Astrocyte (in vitro differentiated cells and primary cell): ENCODE measurements around the gene F8.

ENCODE experiments used
- CTCF ChIP-seq: IDR thresholded peaks from 2 replicates; pipeline ENCODE4 v1.5.1; 2011; ENCODE audit warnings: low read depth, mild to moderate bottlenecking, inconsistent platforms, low read length, moderate library complexity; ENCODE audit not compliant: insufficient read depth
- EZH2 ChIP-seq: IDR thresholded peaks from 2 replicates; pipeline ENCODE4 v1.6.1; 2012; ENCODE audit warnings: mild to moderate bottlenecking, low read length, inconsistent platforms; ENCODE audit not compliant: insufficient read depth

GRCh38 chrX:154998204-154998880, 24.2 kb downstream of the F8 start:
- TF ChIP-seq EZH2 (no peak), CTCF (no peak)
